Breast epithelium (tissue), 3 donors: Measurements from ENCODE around the gene KDM5D.

ENCODE experiments used
- POLR2A ChIP-seq: fragments of 450-650 bp; IDR thresholded peaks from one replicate; pipeline ENCODE4 v1.6.1; 2016; ENCODE audit warnings: antibody characterized with exemption, mild to moderate bottlenecking, moderate library complexity
- POLR2AphosphoS5 ChIP-seq, 3 donors: sonication (generic); formaldehyde crosslinking; IDR thresholded peaks; one replicate each; pipeline ENCODE4 v1.6.1; 2017; ENCODE audit warnings: antibody characterized with exemption in 3 of 3
- TF ChIP-seq, protein P1 (sequence below), 3 donors: fragments of 450-650 bp; IDR thresholded peaks; one replicate each; pipeline ENCODE4 v1.5.1; 2016 to 2017; ENCODE audit warnings: antibody characterized with exemption in 3 of 3, mild to moderate bottlenecking in 3 of 3, moderate library complexity in 3 of 3

DNA sequence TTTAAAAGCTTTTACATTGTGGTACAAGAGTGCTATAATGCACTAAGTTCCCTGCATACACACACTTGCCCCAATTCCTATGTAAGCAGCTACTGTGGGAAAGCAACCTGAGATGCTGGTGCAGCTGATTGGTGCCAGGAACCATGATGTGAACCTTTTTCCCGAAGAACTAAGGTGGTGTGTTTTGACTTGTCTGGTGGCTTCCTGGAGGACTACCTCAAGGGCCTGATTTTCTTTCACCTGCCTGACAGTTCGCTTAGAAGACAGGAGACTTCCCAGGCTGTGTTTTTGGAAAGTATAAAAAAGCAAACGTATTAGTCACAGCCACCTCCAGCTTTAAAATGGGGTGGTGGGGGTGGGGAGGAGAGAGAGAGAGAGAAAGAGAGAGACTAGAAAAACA, 27.4 kb downstream of the KDM5D start:
- TF ChIP-seq, protein P1, sequence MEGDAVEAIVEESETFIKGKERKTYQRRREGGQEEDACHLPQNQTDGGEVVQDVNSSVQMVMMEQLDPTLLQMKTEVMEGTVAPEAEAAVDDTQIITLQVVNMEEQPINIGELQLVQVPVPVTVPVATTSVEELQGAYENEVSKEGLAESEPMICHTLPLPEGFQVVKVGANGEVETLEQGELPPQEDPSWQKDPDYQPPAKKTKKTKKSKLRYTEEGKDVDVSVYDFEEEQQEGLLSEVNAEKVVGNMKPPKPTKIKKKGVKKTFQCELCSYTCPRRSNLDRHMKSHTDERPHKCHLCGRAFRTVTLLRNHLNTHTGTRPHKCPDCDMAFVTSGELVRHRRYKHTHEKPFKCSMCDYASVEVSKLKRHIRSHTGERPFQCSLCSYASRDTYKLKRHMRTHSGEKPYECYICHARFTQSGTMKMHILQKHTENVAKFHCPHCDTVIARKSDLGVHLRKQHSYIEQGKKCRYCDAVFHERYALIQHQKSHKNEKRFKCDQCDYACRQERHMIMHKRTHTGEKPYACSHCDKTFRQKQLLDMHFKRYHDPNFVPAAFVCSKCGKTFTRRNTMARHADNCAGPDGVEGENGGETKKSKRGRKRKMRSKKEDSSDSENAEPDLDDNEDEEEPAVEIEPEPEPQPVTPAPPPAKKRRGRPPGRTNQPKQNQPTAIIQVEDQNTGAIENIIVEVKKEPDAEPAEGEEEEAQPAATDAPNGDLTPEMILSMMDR (IDR thresholded peaks at IDR 0.05) = no peak
- TF ChIP-seq POLR2A (no peak), POLR2AphosphoS5 (IDR thresholded peaks at IDR 0.05) (no peak)
